Measurements from ENCODE around the gene MICAL1. TPM values are rescaled to one million over a fixed set of nuclear protein-coding genes. Genes with fewer than 3 reads are reported as not detected.

MICAL1 gene
- total RNA-seq, 1 experiment from 2014 or later, result 92.9 TPM

GRCh38 chr6:109424946-109425345 lies 30.6 kb downstream of the MICAL1 start:
- H3T11ph ChIP-seq (ENCODE audit: low read length), result no peak overlapping the region
- H2BK20ac ChIP-seq (ENCODE audit: low read depth, low read length, poor library complexity, severe bottlenecking), result no peak overlapping the region
- H2AFZ ChIP-seq (ENCODE audit: low read length), result no peak overlapping the region
- Mint-ChIP-seq H3K9me3 (no peaks in the 10 kb centered on the region), H3K4me3 (no peak overlapping the region), H3K27me3 (ENCODE audit: low read depth) (no peaks in the 10 kb centered on the region; the same call in 1 of the 2 replicates), H3K27ac (no peak overlapping the region), H3K36me3 (ENCODE audit: insufficient read depth in 1 of 3, low read depth in 3 of 3) (no peaks in the 10 kb centered on the region), H3K4me1 (no peaks in the 10 kb centered on the region)
- H4K20me1 ChIP-seq (ENCODE audit: control insufficient read depth, insufficient read depth, insufficient read length), result no peaks in the 10 kb centered on the region
- no peak overlapping the region for H3K27ac ChIP-seq (ENCODE audit: insufficient read length, low read depth, low read length)
- H3K79me2 ChIP-seq (ENCODE audit: insufficient read depth, low read length), result no peaks in the 10 kb centered on the region
- H3K56ac ChIP-seq (ENCODE audit: insufficient read length, low read depth, low read length), result no peak overlapping the region
- H3K79me1 ChIP-seq (ENCODE audit: insufficient read depth, low read depth, low read length, poor library complexity, severe bottlenecking), result no peaks in the 10 kb centered on the region
- H4K5ac ChIP-seq (ENCODE audit: insufficient read length, low read depth, low read length), result no peak overlapping the region
- no peak overlapping the region for H4K8ac ChIP-seq (replicated peaks; ENCODE audit: insufficient read length, low read depth, low read length)
- no peaks in the 10 kb centered on the region for H3K23me2 ChIP-seq (ENCODE audit: insufficient read length, low read depth, low read length, poor library complexity, severe bottlenecking)
- DNase-seq, result no peak
- no peak overlapping the region for H2AK5ac ChIP-seq (ENCODE audit: insufficient read length, low read length)
- H2BK120ac ChIP-seq (ENCODE audit: low read depth, low read length, poor library complexity, severe bottlenecking), result no peak overlapping the region
- no peaks in the 10 kb centered on the region for H3K4me1 ChIP-seq (ENCODE audit: insufficient read depth, low read length)
- TF ChIP-seq CTCF (conservative IDR thresholded peaks at IDR 0.05), result no peak
- no CpG with 5 or more reads among the region's 2 CpGs for WGBS (ENCODE audit: extremely low coverage, insufficient read length, low lambda C conversion rate)
- H3K18ac ChIP-seq (ENCODE audit: insufficient read length, low read depth, low read length), result no peak overlapping the region
- H3K4ac ChIP-seq (ENCODE audit: low read depth, low read length), result no peak overlapping the region
- H2BK15ac ChIP-seq (ENCODE audit: low read depth, low read length), result no peak overlapping the region
- no peak overlapping the region for H3K4me2 ChIP-seq (ENCODE audit: insufficient read depth, insufficient read length, low read length)
- H2BK5ac ChIP-seq (ENCODE audit: insufficient read length, low read length), result no peak overlapping the region
- H4K91ac ChIP-seq (ENCODE audit: insufficient read length, low read depth, low read length), result no peak overlapping the region
- H3K27me3 ChIP-seq (ENCODE audit: insufficient read depth, low read length), result no peaks in the 10 kb centered on the region
- H3K14ac ChIP-seq (ENCODE audit: insufficient read depth, low read length), result no peak overlapping the region
- H3K9me3 ChIP-seq (ENCODE audit: control insufficient read depth, low read depth, low read length), result no peaks in the 10 kb centered on the region
- no peak overlapping the region for H3K23ac ChIP-seq (ENCODE audit: insufficient read length, low read depth, low read length)
- no peak overlapping the region for H3K9ac ChIP-seq (ENCODE audit: extremely low read depth, insufficient read length, low read length)
- H2BK12ac ChIP-seq (ENCODE audit: insufficient read length, low read depth, low read length), result no peak overlapping the region

All from H9 (cell line).